Endothelial cell of coronary artery (primary cell): Measurements from ENCODE around the gene LFNG. TPM values are rescaled to one million over a fixed set of nuclear protein-coding genes. Genes with fewer than 3 reads are reported as not detected.

Experiments used
- total RNA-seq: library from RNA; depleted of rRNA; stranded (reverse); fragments of >200 nt; gene quantifications from 2 replicates; pipeline ENCODE4 v1.2.3, GENCODE V29; 2014

Gene LFNG, protein sequence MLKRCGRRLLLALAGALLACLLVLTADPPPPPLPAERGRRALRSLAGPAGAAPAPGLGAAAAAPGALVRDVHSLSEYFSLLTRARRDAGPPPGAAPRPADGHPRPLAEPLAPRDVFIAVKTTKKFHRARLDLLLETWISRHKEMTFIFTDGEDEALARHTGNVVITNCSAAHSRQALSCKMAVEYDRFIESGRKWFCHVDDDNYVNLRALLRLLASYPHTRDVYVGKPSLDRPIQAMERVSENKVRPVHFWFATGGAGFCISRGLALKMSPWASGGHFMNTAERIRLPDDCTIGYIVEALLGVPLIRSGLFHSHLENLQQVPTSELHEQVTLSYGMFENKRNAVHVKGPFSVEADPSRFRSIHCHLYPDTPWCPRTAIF
- 13.6 and 24.8 TPM in 2 replicates for total RNA-seq

GRCh38 chr7:2519119-2519930 lies at the start of gene LFNG:
Gene LFNG (plus strand): TSS chr7:2519774. CDS start chr7:2519862, 88 bp downstream.

DNA sequence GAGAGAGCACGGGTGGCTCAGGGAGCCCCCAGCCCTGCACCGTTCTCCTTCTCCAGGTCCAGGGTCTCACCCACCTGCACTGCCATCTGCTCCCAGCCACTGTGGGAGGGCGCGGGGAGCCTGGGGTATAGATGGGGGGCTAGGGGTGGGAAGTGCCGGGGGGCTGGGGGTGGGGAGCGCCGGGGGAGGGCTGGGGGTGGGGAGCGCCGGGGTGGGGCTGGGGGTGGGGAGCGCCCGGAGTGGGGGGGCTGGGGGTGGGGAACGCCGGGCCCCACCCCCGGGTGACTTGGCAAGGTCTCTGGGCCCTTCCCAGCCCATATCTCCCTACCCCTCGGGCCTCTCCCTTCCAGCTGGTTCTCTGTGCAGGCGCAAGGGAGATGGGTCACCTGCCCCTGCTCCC lies 43.3 kb upstream of the LFNG start, which contains the start of gene GRIFIN:
TSS of gene GRIFIN (minus strand) at position 101 of the 400 bp plus-strand sequence. CDS start at position 86, 15 bp downstream.

DNA sequence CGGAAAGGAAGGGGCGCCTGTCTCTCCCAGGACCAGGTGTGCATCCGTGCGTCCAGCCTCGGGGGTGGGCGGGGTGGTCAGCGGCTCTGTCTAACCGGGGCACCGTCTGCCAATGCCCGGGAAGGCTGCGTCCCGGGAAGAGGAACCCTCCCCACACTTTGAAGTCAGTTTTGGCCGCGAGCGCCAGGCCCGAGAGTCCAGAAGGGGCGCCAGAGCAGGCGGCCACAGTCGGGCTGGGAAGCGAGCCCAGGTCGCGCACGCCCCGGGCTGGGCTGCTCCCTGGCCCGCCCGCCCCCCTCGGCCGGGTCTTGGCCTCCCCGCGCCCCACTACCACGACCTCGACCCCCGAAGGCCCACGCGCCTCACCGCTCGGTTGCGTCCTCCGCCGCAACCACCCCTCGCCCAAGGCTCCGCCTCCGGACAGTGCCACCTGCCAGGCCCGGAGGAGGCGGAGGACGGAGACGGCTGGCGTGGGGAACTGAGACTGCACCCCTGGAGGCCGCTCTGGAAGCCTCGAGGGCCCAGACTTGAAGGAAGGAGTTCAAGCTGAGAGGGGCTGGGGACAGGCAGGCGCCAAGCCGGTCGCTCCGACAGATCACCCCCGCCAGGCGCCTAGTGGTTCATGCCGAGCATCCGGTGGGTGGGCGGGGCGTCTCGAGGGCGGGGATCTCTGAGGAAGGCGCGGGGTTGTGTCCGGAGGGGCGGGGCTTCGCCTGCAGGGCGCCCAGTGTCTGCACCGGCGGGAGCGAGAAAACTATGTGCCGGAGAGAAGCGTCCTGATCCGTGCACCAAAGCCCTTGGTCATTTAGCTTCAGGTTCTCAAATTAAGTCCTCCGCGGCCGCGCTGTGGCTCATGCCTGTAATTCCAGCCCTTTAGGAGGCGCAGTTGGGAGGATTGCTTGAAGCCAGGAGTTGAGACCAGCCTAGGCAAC lies 35.8 kb downstream of the LFNG start, which contains the start of gene BRAT1:
TSS of gene BRAT1 (minus strand) at position 404 of the 932 bp plus-strand sequence. CDS start 1,093 bp downstream, outside the sequence.

GRCh38 chr7:2558629-2559282 lies 39.2 kb downstream of the LFNG start, which contains the start of gene IQCE:
Gene IQCE (plus strand): TSS chr7:2558979. CDS start chr7:2559182, 203 bp downstream.

Other genes starting within 250 kb of the LFNG start
- 6.4 and 8.0 TPM in 2 replicates for gene SNX8, start 205.3 kb upstream of the LFNG start, total RNA-seq
- 232 and 247 TPM in 2 replicates for gene EIF3B, start 164.9 kb upstream of the LFNG start, total RNA-seq
- 4.6 and 6.7 TPM in 2 replicates for gene CHST12, start 116.2 kb upstream of the LFNG start, total RNA-seq
- not detected in 2 replicates for gene GRIFIN, start 43.4 kb upstream of the LFNG start, total RNA-seq
- 13.8 and 21.1 TPM in 2 replicates for gene BRAT1, start 35.8 kb downstream of the LFNG start, total RNA-seq
- gene IQCE, start 39.2 kb downstream of the LFNG start, total RNA-seq, result 6.0 and 6.9 TPM in 2 replicates
- 51.1 and 65.5 TPM in 2 replicates for gene TTYH3, start 112.2 kb downstream of the LFNG start, total RNA-seq
- gene AMZ1, start 168.4 kb downstream of the LFNG start, total RNA-seq, result 0.09 and 0.19 TPM in 2 replicates